ENCODE results near the gene XYLT2. TPM values are rescaled to one million over a fixed set of nuclear protein-coding genes. Genes with fewer than 3 reads are reported as not detected.

The XYLT2 gene
- total RNA-seq, 2 experiments from 2014 or later: 22.5 to 25.5 TPM

- H2AFZ ChIP-seq (ENCODE audit: low read length): no peak overlapping the region
- no TSS peak for BruUV-seq (replicated peaks)
- no peaks in the 10 kb centered on the region for H3K79me2 ChIP-seq (ENCODE audit: insufficient read depth, low read depth, low read length)
- H3K9me3 ChIP-seq (ENCODE audit: low read length): no peaks in the 10 kb centered on the region
- peaks cover 96% of the 10 kb centered on the region for H3K36me3 ChIP-seq (ENCODE audit: insufficient read depth, low read length)
- no peaks in the 10 kb centered on the region for H3K9me2 ChIP-seq (ENCODE audit: insufficient read depth, low read length)
- no peaks in the 10 kb centered on the region for H3K4me1 ChIP-seq (ENCODE audit: insufficient read depth, low read length, poor library complexity, severe bottlenecking)
- DNase-seq (ENCODE audit: low spot score): no peak
- ChIA-PET CTCF (ENCODE audit: unreplicated experiment) (interaction anchor here (0.6 kb wide), 1 partner anchor 335 kb away, joined by 3 read pairs; no protein-coding TSS in a partner anchor), POLR2A (interaction anchor here (0.8 to 1.2 kb wide), 3 partner anchors 9 to 11 kb away, joined by 3 to 4 read pairs (median 4); no protein-coding TSS in a partner anchor)
- H4K20me1 ChIP-seq (ENCODE audit: insufficient read depth, low read length): no peaks in the 10 kb centered on the region
- intact Hi-C loops (cut with micrococcal nuclease; ENCODE audit: unreplicated experiment): no loop called here
- H3K4me2 ChIP-seq (ENCODE audit: low read length): no peak overlapping the region
- H3K27ac ChIP-seq (ENCODE audit: low read depth, low read length, poor library complexity, severe bottlenecking): no peak overlapping the region
- no peak overlapping the region for H3K4me3 ChIP-seq (ENCODE audit: low read depth, low read length, poor library complexity, severe bottlenecking)
- TF ChIP-seq CTCF (conservative IDR thresholded peaks at IDR 0.05; ENCODE audit: low read length) (peak; percentile 63), EZH2phosphoT487 (IDR thresholded peaks at IDR 0.05; ENCODE audit: borderline replicate concordance, low read depth, low read length) (no peak)
Observed at GRCh38 chr17:50380369-50381259, 34.7 kb downstream of the XYLT2 start.

- BruUV-seq (replicated peaks): TSS peak; percentile 72
- H3K36me3 ChIP-seq (ENCODE audit: insufficient read depth, low read length): peaks cover 96% of the 10 kb centered on the region
- H3K79me2 ChIP-seq (ENCODE audit: insufficient read depth, low read depth, low read length): no peaks in the 10 kb centered on the region
- H3K4me1 ChIP-seq (ENCODE audit: insufficient read depth, low read length, poor library complexity, severe bottlenecking): no peaks in the 10 kb centered on the region
- ChIA-PET POLR2A (interaction anchor here (0.9 to 1.2 kb wide), 2 partner anchors 10 kb away, joined by 3 to 4 read pairs; no protein-coding TSS in a partner anchor), CTCF (ENCODE audit: unreplicated experiment) (interaction anchor here (0.6 kb wide), 1 partner anchor 335 kb away, joined by 3 read pairs; no protein-coding TSS in a partner anchor)
- no peak overlapping the region for H3K27ac ChIP-seq (ENCODE audit: low read depth, low read length, poor library complexity, severe bottlenecking)
- no peak overlapping the region for H3K4me2 ChIP-seq (ENCODE audit: low read length)
- H3K4me3 ChIP-seq (ENCODE audit: low read depth, low read length, poor library complexity, severe bottlenecking): no peak overlapping the region
- no peak overlapping the region for H2AFZ ChIP-seq (ENCODE audit: low read length)
- no peaks in the 10 kb centered on the region for H3K9me3 ChIP-seq (ENCODE audit: low read length)
- H4K20me1 ChIP-seq (ENCODE audit: insufficient read depth, low read length): no peaks in the 10 kb centered on the region
- intact Hi-C loops (cut with micrococcal nuclease; ENCODE audit: unreplicated experiment): no loop called here
- no peaks in the 10 kb centered on the region for H3K9me2 ChIP-seq (ENCODE audit: insufficient read depth, low read length)
- TF ChIP-seq CTCF (conservative IDR thresholded peaks at IDR 0.05; ENCODE audit: low read length): 0 out of 2 replicates have a peak, but pooled peaks have one; percentile 10
- TF ChIP-seq EZH2phosphoT487 (IDR thresholded peaks at IDR 0.05; ENCODE audit: borderline replicate concordance, low read depth, low read length): no peak
- no peak for DNase-seq (ENCODE audit: low spot score)
Observed at GRCh38 chr17:50381260-50381815, 35.4 kb downstream of the XYLT2 start.

Data from OCI-LY7 (cell line).